Measurements from ENCODE around the gene ST6GAL1.

Gene ST6GAL1

DNA sequence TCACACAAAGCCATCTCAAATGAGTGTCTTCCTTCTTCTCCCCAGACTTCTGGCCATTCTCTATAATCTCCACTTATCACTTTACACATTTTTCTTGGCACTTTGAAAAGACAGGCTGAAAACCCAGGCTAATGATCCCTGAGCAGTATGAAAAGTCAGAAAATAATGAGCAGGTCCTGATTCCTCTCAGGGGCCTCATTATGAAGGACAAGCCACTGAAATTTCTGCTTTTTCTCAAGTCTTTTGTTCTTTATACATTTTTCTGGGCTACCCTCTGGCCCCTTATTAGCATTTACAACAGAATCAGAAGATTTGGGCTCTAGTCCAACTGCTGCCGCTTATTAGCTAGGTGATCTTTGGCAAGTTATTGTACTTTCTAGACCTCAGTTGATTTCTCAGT, 9.5 kb upstream of the ST6GAL1 start:
- H3K4me3 ChIP-seq = no peak overlapping the region
- no peak overlapping the region for H3K27ac ChIP-seq
- TF ChIP-seq, protein P1, sequence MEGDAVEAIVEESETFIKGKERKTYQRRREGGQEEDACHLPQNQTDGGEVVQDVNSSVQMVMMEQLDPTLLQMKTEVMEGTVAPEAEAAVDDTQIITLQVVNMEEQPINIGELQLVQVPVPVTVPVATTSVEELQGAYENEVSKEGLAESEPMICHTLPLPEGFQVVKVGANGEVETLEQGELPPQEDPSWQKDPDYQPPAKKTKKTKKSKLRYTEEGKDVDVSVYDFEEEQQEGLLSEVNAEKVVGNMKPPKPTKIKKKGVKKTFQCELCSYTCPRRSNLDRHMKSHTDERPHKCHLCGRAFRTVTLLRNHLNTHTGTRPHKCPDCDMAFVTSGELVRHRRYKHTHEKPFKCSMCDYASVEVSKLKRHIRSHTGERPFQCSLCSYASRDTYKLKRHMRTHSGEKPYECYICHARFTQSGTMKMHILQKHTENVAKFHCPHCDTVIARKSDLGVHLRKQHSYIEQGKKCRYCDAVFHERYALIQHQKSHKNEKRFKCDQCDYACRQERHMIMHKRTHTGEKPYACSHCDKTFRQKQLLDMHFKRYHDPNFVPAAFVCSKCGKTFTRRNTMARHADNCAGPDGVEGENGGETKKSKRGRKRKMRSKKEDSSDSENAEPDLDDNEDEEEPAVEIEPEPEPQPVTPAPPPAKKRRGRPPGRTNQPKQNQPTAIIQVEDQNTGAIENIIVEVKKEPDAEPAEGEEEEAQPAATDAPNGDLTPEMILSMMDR (IDR thresholded peaks at IDR 0.05) = no peak
- no peak for DNase-seq (ENCODE audit: low spot score)

DNA sequence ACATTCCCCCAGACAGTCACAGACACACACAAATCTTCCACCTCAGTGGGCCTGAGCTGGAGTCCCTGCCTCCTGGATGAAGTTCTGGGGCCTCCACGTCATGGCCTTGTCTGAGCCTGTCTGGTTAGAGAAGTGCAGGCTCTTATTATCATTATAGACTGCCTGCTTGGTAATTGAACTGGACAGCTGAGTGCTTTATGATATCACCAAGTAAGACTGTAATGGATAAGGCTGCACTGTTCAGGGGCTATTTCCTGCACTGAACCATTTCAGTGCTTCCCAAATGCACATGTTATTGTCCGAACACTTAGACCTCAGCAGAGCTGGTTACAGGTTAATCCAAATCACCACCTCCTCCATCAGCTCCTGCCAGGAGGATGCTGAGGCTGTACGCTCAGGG, 8.7 kb upstream of the ST6GAL1 start:
- TF ChIP-seq, protein P1 (IDR thresholded peaks at IDR 0.05) = no peak
- no peak for DNase-seq (ENCODE audit: low spot score)
- Histone ChIP-seq H3K27ac (no peak overlapping the region), H3K4me3 (no peak overlapping the region)

DNA sequence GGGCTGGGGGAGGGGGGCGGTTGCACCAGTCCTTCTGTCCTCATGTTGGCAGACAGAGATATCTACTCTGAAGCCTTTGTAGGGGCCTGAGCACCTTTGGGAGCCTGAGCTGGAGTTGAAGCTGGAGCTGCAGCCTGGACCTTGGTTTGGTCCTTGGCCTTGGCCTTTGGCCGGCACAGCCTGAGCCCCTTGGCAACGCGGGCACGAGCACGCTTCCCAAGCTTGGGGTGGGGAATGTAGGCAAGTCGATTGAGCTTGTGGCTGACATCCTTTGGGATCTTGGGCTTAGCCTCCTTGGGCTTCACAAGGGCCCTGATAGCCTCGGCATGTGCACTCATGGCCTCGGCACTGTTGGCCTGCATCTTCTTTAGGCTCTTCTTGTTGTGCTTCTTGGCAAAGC, 8.1 kb upstream of the ST6GAL1 start:
- TF ChIP-seq, protein P1 (IDR thresholded peaks at IDR 0.05) = no peak
- Histone ChIP-seq H3K27ac (no peak overlapping the region), H3K4me3 (no peak overlapping the region)
- DNase-seq (ENCODE audit: low spot score) = no peak

DNA sequence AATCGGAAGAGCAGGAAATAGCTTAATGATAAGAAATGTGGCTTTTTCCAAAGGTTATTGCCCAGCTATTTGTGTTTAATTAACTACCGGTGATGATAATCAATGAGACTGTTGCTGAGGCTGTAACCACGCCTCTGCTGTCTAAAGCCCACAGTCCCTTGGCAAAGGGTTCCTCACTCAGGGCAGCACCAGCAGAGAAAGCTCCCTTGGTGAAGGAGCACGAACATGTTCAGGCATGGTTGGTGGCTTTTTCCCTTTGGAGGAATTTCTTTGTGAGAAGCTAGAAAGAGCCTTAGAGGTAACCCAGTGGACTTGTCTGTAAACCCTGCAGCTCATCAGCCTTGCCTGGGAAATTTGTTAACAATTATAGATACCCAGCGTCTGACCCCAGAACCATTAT, 7.5 kb upstream of the ST6GAL1 start:
- Histone ChIP-seq H3K4me3 (no peak overlapping the region), H3K27ac (no peak overlapping the region)
- no peak for DNase-seq (ENCODE audit: low spot score)
- TF ChIP-seq, protein P1 (IDR thresholded peaks at IDR 0.05) = no peak

DNA sequence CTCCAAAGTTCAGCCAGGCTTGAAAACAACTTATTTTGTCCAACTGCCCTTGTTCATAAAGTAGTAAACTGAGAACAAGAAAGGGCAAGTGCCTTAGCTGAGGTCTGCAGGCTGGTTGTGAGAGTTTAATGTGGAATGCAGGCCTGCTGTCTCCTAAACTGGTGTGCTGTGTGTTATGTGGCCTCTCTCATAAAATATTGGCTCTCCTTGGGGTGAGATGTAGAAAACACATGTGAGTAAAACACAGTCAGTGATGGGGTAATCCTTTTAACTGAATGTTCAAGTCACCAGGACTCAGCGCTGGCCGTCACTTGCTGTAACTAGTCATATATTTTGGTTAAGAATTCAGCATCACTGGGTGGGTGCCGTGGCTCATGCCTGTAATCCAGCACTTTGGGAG, 7.1 kb upstream of the ST6GAL1 start:
- H3K27ac ChIP-seq = no peak overlapping the region
- DNase-seq (ENCODE audit: low spot score) = no peak
- H3K4me3 ChIP-seq = no peak overlapping the region
- TF ChIP-seq, protein P1 (IDR thresholded peaks at IDR 0.05) = no peak

DNA sequence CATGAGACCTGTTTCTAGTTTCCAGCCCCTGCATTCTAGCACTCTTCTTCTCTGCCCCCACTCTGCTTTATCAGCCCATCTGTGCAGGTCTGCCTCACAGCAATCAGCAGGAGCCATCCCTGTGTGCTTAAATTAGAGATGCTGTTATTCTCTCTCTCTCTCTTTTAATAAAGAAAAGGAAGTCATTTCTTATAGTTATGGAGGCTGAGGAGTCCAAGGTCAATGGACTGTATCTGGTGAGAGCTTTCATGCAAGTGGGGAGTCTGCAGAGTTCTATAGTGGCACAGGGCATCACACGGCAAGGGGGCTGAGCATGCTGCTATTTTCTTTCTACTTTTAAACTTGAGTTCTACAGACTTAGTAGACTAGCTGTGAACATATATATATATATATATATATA, 4.5 kb upstream of the ST6GAL1 start:
- DNase-seq (ENCODE audit: low spot score) = no peak
- H3K27ac ChIP-seq = no peak overlapping the region
- TF ChIP-seq, protein P1 (IDR thresholded peaks at IDR 0.05) = no peak
- H3K4me3 ChIP-seq = no peak overlapping the region

DNA sequence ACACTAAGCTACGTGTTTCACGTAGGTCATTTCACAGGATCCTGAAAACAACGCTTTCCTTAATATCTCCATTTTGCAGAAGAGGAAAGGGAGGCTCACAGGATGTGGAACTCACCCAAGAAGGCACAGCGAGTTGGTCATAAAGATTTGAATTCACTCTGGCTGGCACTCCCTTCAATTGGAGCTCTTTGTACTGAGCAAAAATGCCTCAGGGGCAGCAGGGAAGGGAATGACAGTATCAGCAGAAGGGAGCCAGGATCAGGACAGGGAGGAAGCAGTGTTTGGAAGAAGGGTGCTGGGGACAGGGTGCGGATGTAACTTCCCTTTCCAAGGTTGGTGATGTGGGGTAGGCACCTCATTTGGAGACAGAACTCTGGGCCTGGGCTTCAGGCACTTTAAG, 1.1 kb upstream of the ST6GAL1 start:
- H3K4me3 ChIP-seq = no peak overlapping the region
- DNase-seq (ENCODE audit: low spot score) = no peak
- peak overlapping the region in 1 of 2 donors; percentile 95 for H3K27ac ChIP-seq
- TF ChIP-seq, protein P1 (IDR thresholded peaks at IDR 0.05) = no peak
